COLO668 (cell line): ENCODE data around the gene TXNRD1.
A peak's percentile ranks its signal among the peaks of the same experiment; 100 is the strongest.

Experiments used
- DNase-seq: peaks from one replicate; lab custom pipeline; 2025; ENCODE audit not compliant: unreplicated experiment; lab: John Stamatoyannopoulos, UW

The TXNRD1 gene

GRCh38 chr12:104347374-104348075 is 131.9 kb downstream of the TXNRD1 start:
- DNase-seq: no peak

- no peak for DNase-seq
These were observed 132.9 kb downstream of the TXNRD1 start for GRCh38 chr12:104348283-104348993.

GRCh38 chr12:104348994-104349494 is 133.5 kb downstream of the TXNRD1 start:
- DNase-seq: no peak

GRCh38 chr12:104350211-104351056 is 134.9 kb downstream of the TXNRD1 start:
- no peak for DNase-seq

GRCh38 chr12:104351057-104351983 is 135.7 kb downstream of the TXNRD1 start:
- no peak for DNase-seq

- DNase-seq: no peak
These were observed 136.6 kb downstream of the TXNRD1 start for GRCh38 chr12:104352106-104352713.

GRCh38 chr12:104353012-104353981 is 137.7 kb downstream of the TXNRD1 start:
- no peak for DNase-seq

- no peak for DNase-seq
These were observed 138.7 kb downstream of the TXNRD1 start for GRCh38 chr12:104354167-104354867.

GRCh38 chr12:104354868-104355570 is 139.4 kb downstream of the TXNRD1 start:
- DNase-seq: no peak

GRCh38 chr12:104355630-104356029 is 140.1 kb downstream of the TXNRD1 start:
- no peak for DNase-seq

- DNase-seq: no peak
These were observed 140.9 kb downstream of the TXNRD1 start for GRCh38 chr12:104356231-104357115.

GRCh38 chr12:104357421-104357952 is 141.9 kb downstream of the TXNRD1 start:
- no peak for DNase-seq

- DNase-seq: peak; percentile 55
These were observed 142.9 kb downstream of the TXNRD1 start for GRCh38 chr12:104358353-104359003.

GRCh38 chr12:104359216-104359615 is 143.6 kb downstream of the TXNRD1 start:
- DNase-seq: no peak

GRCh38 chr12:104360157-104360556 is 144.6 kb downstream of the TXNRD1 start:
- no peak for DNase-seq
